Measurements from ENCODE around the gene KCNQ1.
"Not testable (repeated sequence)": the region's sequence is repeated elsewhere in the genome, so short reads cannot be mapped to it uniquely, and the experiment has no call there.

The KCNQ1 gene

DNA sequence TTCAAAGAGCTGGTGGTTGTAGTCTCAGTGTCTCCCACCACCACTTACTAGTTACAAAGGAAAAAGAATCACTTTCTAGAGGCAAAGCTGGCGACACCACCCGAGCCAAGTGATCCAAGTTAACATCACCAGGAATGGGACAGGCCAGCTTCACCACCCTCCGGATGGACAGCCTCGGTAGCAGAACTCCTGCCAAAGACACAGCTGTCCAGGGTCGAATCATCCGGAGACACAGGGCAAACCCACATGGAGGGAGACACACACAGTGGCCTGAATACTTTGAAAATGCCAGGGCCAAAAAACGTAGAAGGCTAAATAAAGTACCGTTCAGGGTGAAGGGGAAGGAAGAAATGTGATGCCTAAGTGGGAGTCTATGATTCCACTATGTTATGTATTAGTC, 33.1 kb downstream of the KCNQ1 start:
- DNase-seq: no peak

- DNase-seq: not testable (repeated sequence)
Observed at GRCh38 chr11:2480067-2480873, 35.5 kb downstream of the KCNQ1 start.

DNA sequence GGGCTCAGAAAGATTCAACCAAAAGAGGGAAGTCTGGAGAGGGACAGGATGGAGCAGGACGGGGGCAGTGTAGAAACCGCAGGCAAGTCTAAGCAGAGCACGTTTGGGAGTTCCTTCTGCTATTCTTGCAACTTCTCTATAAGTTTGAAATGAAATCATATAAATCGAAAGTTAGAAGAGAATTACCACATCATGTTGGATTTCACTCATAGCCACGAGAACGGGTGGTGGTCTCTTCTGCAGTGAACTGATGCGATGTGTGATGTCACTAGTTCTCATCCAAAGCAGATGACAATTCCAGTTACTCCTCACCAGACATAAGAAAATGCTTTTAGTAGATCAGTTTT, 36.0 kb downstream of the KCNQ1 start:
- DNase-seq: no peak

DNA sequence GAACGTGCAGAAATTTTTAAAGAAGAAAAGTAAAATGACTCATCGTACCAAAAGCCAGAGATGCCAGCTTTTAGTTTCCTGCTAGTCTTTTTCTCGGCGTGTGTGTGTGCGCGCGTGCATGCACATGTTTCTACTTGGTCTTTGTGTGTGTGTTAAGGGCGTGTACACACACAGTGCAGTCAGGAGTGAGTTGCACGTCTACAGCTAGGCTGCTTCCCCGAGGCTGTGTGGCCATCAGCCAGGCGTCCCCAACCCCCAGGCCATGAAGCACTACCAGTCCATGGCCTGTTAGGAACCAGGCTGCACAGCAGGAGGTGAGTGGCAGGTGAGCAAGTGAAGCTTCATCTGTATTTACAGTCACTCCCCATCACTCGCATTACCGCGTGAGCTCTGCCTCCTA, 36.4 kb downstream of the KCNQ1 start:
- DNase-seq: no peak

DNA sequence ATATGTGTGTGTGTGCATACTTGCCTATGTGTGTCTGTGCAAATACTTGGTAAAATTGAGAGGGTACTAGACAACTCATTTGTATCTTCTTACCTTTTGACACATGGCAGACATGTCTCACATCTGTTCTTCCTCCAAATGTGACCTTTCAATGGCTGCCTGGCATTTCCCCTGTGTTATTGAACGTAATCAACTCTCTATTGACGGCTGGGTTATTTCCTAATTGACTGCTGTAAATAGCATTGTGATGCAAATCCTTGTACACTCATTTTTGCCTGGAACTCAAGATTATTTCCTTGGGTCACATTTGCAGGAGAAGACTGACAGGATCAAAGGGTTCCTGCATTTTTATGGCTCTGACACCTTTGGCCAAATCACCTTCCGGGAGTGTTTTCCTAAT, 37.4 kb downstream of the KCNQ1 start:
- no peak for DNase-seq

- no peak for DNase-seq
Observed at GRCh38 chr11:2482745-2483144, 37.9 kb downstream of the KCNQ1 start.

GRCh38 chr11:2483426-2483825, 38.6 kb downstream of the KCNQ1 start:
- no peak for DNase-seq

DNA sequence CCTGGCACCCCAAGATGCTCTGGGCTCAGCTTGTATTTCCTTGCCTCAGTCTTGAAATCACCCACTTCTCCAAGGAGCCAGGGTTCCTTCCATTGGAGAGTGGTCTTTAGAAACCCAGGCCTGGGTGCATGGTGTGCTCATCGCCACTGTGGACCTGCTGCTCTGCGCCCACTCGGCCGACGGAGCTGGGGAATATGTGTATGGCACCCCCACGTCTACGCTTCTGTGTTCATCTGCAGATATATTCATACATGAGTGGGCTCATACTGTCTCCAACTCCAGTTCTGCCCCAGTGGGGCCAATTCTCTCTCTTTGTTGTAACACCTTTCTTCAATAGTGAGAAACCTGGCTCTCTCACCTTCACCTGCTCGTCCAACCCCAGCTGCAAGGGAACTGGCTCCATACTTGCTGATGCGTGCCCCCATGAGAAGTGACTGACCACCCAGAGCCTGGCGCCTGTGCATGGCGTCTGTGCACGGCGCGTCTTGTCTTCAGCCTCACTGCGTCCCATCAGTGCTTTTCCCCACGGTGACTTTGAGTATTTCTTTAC, 39.8 kb downstream of the KCNQ1 start:
- DNase-seq: no peak

- no peak for DNase-seq
Observed at GRCh38 chr11:2488004-2488403, 43.2 kb downstream of the KCNQ1 start.

DNA sequence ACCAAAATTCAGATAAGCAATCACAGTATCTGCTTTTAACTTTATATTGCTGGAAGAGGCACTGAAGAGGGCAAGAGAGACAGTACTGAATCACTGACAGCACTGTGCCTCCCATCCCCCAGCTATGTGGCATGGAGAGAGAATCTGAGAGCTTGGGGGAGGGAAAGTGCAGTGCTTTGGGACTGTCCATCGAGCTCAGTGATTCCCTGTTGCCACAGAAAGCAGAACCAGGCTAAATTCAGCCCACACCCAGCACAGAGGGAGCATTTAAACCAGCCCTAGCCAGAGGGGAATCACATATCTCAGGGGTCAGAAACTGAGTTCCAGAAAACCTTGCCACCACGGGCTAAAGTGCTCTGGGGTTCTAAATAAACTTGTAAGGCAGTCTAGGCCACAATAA, 44.3 kb downstream of the KCNQ1 start:
- no peak for DNase-seq

DNA sequence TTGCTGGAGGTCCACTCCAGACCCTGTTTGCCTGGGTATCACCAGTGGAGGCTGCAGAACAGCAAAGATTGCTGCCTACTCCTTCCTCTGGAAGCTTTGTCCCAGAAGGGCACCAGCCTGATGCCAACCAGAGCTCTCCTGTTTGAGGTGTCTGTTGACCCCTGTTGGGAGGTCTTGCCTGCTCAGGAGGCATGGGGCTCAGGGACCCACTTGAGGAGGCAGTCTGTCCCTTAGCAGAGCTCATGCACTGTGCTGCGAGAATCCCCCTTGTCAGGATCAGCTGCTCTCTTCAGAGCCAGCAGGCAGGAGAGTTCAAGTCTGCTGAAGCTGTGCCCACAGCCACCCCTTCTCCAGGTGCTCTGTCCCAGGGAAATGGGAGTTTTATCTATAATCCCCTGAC, 53.1 kb downstream of the KCNQ1 start:
- not testable (repeated sequence) for DNase-seq

DNA sequence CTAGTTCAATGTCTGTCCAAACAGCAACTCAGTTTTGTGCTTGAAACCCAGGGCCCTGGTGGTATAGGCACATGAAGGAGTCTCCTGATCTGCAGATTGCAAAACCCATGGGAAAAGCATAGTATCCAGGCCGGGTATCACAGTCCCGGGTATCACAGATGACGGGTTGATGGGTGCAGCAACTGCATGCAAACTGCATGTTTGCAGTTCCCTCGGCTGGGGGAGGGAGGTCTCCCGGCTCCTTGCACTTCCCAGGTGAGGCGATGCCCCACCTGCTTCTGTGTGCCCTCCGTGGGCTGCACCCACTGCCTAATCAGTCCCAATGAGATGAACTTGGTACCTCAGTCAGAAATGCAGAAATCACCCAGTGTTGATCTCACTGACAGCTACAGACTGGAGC, 53.9 kb downstream of the KCNQ1 start:
- no peak for DNase-seq

DNA sequence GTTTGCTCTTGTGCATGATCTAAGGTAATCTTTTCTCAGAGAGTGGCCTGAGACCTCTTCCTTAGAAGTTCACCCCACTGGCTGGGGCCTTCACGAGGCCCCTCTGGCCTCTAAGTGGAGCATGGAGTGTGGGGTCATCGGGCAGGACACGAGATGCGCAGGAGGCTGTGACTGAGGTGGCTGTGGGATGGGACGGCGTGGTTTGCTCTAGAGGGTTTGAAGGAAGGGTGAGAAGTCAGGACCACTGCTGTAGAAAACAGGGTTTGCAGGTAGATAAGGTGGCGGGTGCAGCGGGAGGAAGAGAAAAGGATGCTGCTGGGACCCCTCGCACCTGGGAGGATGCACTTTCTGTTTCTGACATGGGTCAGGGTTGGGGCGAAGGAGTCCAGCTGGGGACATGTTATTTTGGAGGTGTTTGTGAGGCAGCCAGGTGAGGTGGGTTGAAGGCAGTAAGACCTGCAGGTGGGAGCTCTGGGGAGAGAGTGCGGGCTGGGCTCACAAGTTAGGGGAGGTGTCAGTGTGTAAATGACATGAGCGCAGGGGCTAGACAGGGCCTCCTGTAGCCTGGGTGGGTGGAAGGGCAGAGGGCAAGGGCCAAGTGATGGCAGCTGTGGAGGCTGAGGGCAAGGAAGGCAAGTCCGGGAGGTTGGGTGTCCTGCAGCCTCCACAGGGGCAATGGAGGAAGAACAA, 62.5 kb downstream of the KCNQ1 start:
- DNase-seq: no peak

DNA sequence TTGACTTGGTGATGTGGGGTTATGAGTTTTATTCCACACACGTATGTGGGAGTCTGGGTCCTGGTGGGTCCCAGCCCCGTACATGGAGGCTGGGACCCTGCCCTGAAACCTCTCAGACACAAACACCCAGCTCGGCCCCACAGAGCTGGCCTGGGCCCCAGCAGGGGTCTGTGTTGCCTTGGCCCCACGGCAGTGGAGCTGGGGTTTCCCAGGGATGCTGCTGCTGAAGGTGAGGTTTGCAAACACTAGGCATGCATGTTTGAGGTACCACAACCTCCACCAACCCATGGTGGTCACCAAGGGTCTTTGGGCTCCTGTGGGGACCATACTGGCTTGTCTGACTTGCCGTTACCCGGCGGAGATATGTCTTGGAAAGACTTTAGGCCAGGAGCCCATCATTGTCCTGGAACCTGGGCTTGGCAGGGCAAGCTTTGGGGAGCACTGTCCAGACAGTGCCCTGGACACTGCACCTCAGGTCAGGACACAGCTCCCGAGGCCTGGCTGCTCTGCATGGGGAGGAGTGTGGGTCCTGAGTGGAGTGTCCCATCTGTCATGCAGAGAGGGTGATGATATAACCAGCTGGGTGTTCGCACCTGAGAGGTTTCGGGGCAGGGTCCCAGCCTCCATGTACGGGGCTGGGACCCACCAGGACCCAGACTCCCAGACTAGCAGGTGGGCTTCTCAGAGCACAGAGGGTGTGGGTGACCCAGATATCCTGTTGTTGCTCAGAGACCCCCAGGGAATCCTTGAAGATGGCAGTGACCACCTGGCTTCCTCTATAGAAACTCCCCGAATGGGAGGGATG, 63.3 kb downstream of the KCNQ1 start:
- DNase-seq: no peak

- DNase-seq: no peak
Observed at GRCh38 chr11:2508793-2509192, 64.0 kb downstream of the KCNQ1 start.

GRCh38 chr11:2509481-2510001, 64.7 kb downstream of the KCNQ1 start:
- no peak for DNase-seq

GRCh38 chr11:2510626-2511402, 66.0 kb downstream of the KCNQ1 start:
- DNase-seq: no peak

DNA sequence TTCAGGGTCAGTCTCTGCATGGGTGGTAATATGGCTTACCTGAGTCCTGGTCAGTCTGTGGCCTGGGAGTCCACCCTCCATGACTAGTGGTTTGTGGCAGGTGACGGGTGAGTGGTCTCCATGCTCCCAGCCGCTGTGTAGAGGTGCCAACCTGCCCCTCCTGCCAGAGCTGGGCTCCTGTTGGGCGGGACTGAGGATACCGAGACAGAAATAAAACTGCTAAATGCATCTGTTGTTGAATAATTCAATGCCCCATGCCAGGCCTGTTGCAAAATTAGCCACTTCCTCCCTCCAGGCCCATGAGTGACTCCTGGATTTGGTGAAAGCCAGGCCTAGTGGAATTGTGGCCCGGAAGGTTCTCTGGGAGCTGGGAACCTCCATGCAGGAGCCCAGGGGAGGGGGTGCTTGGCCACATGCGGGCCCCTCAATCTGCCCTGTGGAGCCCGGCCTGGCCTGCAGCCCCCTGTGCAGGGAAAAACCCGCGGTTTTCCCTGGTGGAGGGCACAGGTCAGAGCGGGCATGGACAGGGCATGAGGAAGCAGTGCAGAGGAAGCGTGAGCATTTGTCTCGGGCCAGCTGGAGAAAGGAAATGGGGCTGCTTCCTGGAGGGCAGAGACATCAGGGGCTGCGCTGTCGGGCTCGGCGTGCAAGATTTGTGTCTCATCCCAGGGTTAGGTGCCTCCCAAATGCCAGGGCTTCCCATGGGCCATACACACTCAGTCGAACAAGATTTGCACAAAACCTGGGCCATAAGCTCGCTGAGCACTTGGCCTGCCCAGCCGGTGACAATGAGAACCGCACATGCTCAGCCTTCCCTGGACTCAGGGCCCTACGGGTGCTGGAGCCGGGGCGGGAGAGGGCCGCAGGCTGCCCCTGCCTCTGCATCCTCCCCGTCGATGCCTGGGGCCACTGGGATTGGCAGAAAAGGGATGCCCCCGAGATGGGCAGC, 66.9 kb downstream of the KCNQ1 start:
- no peak for DNase-seq

DNA sequence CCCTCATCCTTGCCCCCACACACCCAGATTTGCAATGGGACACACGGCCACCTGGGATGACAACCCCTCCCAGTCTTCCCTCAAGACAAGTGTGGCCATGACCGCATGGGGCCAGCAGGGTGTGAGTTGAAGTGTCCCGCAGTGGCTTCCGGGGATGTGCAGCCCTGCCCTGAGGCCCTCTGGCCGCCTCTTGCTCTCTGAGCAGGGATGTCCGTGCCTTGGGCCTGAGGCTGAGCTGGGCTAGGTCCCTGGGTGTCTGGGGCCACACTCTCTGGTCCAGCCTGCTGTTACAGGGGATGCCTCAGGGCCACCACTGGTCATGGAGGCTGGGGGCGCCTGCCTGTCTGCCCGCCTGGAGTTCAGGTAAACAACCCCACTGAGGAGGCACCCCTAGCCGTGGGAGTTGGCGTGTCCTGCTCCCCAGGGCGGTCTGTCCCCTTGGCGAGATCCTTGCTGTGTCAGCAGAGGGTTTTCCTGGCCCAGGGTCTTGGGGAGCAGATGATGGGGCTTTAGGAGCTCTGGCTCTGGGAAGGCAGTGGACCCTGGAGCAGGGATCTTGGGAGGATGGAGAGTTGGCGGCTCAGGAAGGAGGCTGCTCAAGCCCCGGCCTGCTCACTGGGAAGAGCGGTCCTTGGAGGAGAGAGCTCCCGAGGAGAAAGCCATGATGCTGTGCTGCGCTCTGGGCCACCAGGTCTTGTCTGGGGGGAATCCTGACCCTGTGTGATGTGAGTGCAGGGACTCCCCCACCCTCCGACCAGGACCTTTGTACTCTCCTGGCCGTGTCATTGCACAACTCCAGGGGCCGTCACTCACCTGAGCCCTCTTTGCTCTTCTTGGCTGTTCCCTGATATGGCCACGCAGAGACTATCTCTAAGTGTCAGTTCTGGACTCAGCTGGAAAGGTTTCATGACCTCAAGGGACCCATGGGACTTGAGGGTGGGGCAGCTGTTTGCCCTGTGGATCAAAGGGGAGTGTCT, 67.9 kb downstream of the KCNQ1 start:
- no peak for DNase-seq

GRCh38 chr11:2513441-2513840, 68.6 kb downstream of the KCNQ1 start:
- DNase-seq: no peak

Measured in activated naive CD4-positive, alpha-beta T cell (primary cell).